ENCODE data around the gene WFIKKN2. TPM values are rescaled to one million over a fixed set of nuclear protein-coding genes. Genes with fewer than 3 reads are reported as not detected.
A peak's percentile ranks its signal among the peaks of the same experiment; 100 is the strongest.

WFIKKN2 gene
- total and polyA plus RNA-seq, 2 of the 8 experiments (the other 6 are each of a cell fraction or from before 2014, with no cell fraction given): 0.07 to 0.30 TPM

- Histone ChIP-seq H2BK15ac (ENCODE audit: low read length) (peak overlapping the region; percentile 98), H4K20me1 (replicated peaks in 1 of 2; ENCODE audit: control insufficient read depth in 1 of 2, insufficient read depth in 2 of 2, low read length in 2 of 2) (no peaks in the 10 kb centered on the region), H3K4me1 (replicated peaks in 1 of 4; ENCODE audit: control insufficient read depth in 3 of 4, insufficient read depth in 4 of 4, low read length in 3 of 4) (peaks cover 0 to 31% (median 26%) of the 10 kb centered on the region in 4 experiments; a peak in 6 of 7 replicates), H2BK5ac (ENCODE audit: low read depth, low read length) (peak overlapping the region; percentile 83; the same call in 1 of the 2 replicates), H2BK12ac (ENCODE audit: low read depth, low read length) (peak overlapping the region; percentile 77; the same call in 1 of the 2 replicates), H3K4me3 (ENCODE audit: extremely low read depth in 1 of 4, insufficient read depth in 2 of 4, low read depth in 3 of 4, low read length in 4 of 4) (no peak overlapping the region), H3K14ac (ENCODE audit: insufficient read length) (no peak overlapping the region), H3K23ac (ENCODE audit: insufficient read length) (no peak overlapping the region), H3K23me2 (ENCODE audit: low read depth, low read length) (no peaks in the 10 kb centered on the region), H3K4ac (replicated peaks; ENCODE audit: insufficient read length, low read depth, low read length) (peak overlapping the region; percentile 24), H3K79me2 (ENCODE audit: control insufficient read depth in 1 of 2, insufficient read depth in 2 of 2, low read length in 2 of 2) (no peaks in the 10 kb centered on the region), H3K9ac (replicated peaks in 1 of 4; ENCODE audit: extremely low read depth in 1 of 4, low read depth in 3 of 4, low read length in 3 of 4) (no peak overlapping the region), H3K56ac (replicated peaks; ENCODE audit: insufficient read length, low read depth, low read length) (no peak overlapping the region), H3K79me1 (ENCODE audit: low read depth, low read length) (no peaks in the 10 kb centered on the region), H4K5ac (ENCODE audit: insufficient read length, low read depth, low read length) (no peak overlapping the region), H2AFZ (ENCODE audit: low read length) (peak overlapping the region; percentile 43), H2BK120ac (replicated peaks; ENCODE audit: low read depth, low read length) (no peak overlapping the region), H4K8ac (ENCODE audit: extremely low read depth, insufficient read depth, low read length) (peak overlapping the region; percentile 51; the same call in 1 of the 2 replicates), H3K9me3 (ENCODE audit: insufficient read depth in 2 of 2, low read depth in 1 of 2, low read length in 1 of 2) (no peaks in the 10 kb centered on the region), H4K91ac (replicated peaks; ENCODE audit: insufficient read length, low read length) (no peak overlapping the region), H2BK20ac (ENCODE audit: low read length) (0 out of 2 replicates have a peak overlapping the region, but pooled peaks have one; percentile 86), H3K4me2 (ENCODE audit: insufficient read depth in 1 of 2, low read depth in 2 of 2, low read length in 2 of 2) (no peak overlapping the region), H3K27me3 (replicated peaks in 1 of 4; ENCODE audit: control insufficient read depth in 3 of 4, extremely low read depth in 1 of 4, insufficient read depth in 3 of 4, low read length in 3 of 4) (no peaks in the 10 kb centered on the region), H2AK5ac (ENCODE audit: low read depth, low read length) (no peak overlapping the region), H3K27ac (ENCODE audit: low read depth, low read length) (no peak overlapping the region), H3K36me3 (ENCODE audit: control insufficient read depth in 2 of 4, insufficient read depth in 4 of 4, low read length in 3 of 4) (no peaks in the 10 kb centered on the region), H3K18ac (ENCODE audit: extremely low read depth, low read length) (peak overlapping the region; percentile 51)
- FAIRE-seq: no peak
- CTCF ChIA-PET (ENCODE audit: partially characterized antibody): interaction anchor here (0.7 to 10.5 kb wide), 16 partner anchors 10 to 297 kb away, joined by 3 to 125 read pairs (median 5); no protein-coding TSS in a partner anchor
- POLR2A ChIA-PET (ENCODE audit: partially characterized antibody): interaction anchor here (0.7 to 2.7 kb wide), 4 partner anchors 10 to 47 kb away, joined by 3 to 9 read pairs (median 3); no protein-coding TSS in a partner anchor
- no peak for DNase-seq (ENCODE audit: low read depth in 1 of 2, low spot score in 2 of 2)
- 81% methylated on average over 32 of the region's 38 CpGs; no CpG with 5 or more reads in 1 of the 2 experiments for WGBS, 2 experiments (ENCODE audit: extremely low coverage in 1 of 2, insufficient coverage in 1 of 2, insufficient read length in 1 of 2, insufficient replicate concordance in 2 of 2, low coverage in 1 of 2, low lambda C conversion rate in 2 of 2, missing lambda C conversion rate in 1 of 2)
- TF ChIP-seq ASH2L (IDR thresholded peaks at IDR 0.05; ENCODE audit: low read length) (no peak), JUN (IDR thresholded peaks at IDR 0.05; ENCODE audit: low read depth, low read length) (no peak), HDAC6 (IDR thresholded peaks at IDR 0.05; ENCODE audit: low read depth, low read length) (no peak), PHF8 (conservative IDR thresholded peaks at IDR 0.05; ENCODE audit: low read depth, low read length) (no peak), MAX (IDR thresholded peaks at IDR 0.05) (no peak), ATF3 (IDR thresholded peaks at IDR 0.05; ENCODE audit: insufficient read depth, low read depth, low read length) (no peak), RAD21 (IDR thresholded peaks at IDR 0.05 in 1 of 2, conservative IDR thresholded peaks at IDR 0.05 in 1 of 2; ENCODE audit: low read depth in 2 of 2, low read length in 2 of 2) (no peak), YY1 (IDR thresholded peaks at IDR 0.05; ENCODE audit: low read depth, low read length) (no peak), NANOG (IDR thresholded peaks at IDR 0.05; ENCODE audit: insufficient read depth, low read depth, low read length, poor library complexity, severe bottlenecking) (no peak), TBP (IDR thresholded peaks at IDR 0.05; ENCODE audit: low read depth, low read length) (no peak)
Measured at GRCh38 chr17:50834429-50835300, 721 bp upstream of the WFIKKN2 start.

All from H1 (cell line).